PC-3 (cell line): Measurements from ENCODE around the gene CRTC1. TPM values are rescaled to one million over a fixed set of nuclear protein-coding genes. Genes with fewer than 3 reads are reported as not detected.

Experiments used
- ATAC-seq: fragments of 200-7000 bp; cut with Tn5 transposase; 2 replicates; pipeline ENCODE4 v1.9.1; 2020; ENCODE audit warnings: mild to moderate bottlenecking, moderate library complexity
- BruUV-seq: library from RNA; stranded (reverse); fragments of 400-500 nt; replicated peaks from 2 replicates; lab custom pipeline; 2021; lab: Mats Ljungman, UMichigan
- CTCF ChIA-PET: fragments of 300-600 bp; sonication (Branson Sonifier 250); formaldehyde crosslinking; loops from one replicate; lab custom pipeline; 2022; ENCODE audit warnings: antibody characterized with exemption; lab: Charles Lee
- POLR2A ChIA-PET: fragments of 300-600 bp; sonication (Branson Sonifier 250); formaldehyde crosslinking; loops from one replicate; lab custom pipeline; 2022; ENCODE audit warnings: antibody characterized with exemption; ENCODE audit not compliant: unreplicated experiment; lab: Charles Lee
- DNase-seq: peaks from one replicate; pipeline ENCODE4 v3.0.0-alpha.2; 2015
- H2AFZ ChIP-seq: fragments of 300-600 bp; sonication (generic); 2 replicates; pipeline ENCODE4 v1.6.0; 2016; ENCODE audit warnings: antibody characterized with exemption, low read length
- H3F3A ChIP-seq: fragments of 300-600 bp; sonication (generic); one replicate; pipeline ENCODE4 v1.6.0; 2017; ENCODE audit warnings: antibody characterized with exemption, low read length, control low read depth, mild to moderate bottlenecking; ENCODE audit not compliant: unreplicated experiment
- H3K27ac ChIP-seq: fragments of 300-600 bp; sonication (generic); 2 replicates; pipeline ENCODE4 v1.5.1; 2016; ENCODE audit warnings: mild to moderate bottlenecking, low read length
- H3K27me3 ChIP-seq: fragments of 300-600 bp; sonication (generic); 2 replicates; pipeline ENCODE4 v1.6.1; 2016; ENCODE audit warnings: low read length, mixed read lengths
- H3K36me3 ChIP-seq: fragments of 300-600 bp; sonication (generic); 2 replicates; pipeline ENCODE4 v1.6.1; 2016; ENCODE audit warnings: low read depth, mixed run types, low read length, mixed read lengths
- H3K4me1 ChIP-seq: fragments of 300-600 bp; sonication (generic); 2 replicates; pipeline ENCODE4 v1.5.1; 2016; ENCODE audit warnings: low read length; ENCODE audit not compliant: insufficient read depth
- H3K4me2 ChIP-seq: fragments of 300-600 bp; sonication (generic); 2 replicates; pipeline ENCODE4 v1.6.0; 2016; ENCODE audit warnings: low read length
- H3K4me3 ChIP-seq: fragments of 300-600 bp; sonication (generic); 2 replicates; pipeline ENCODE4 v1.5.1; 2016; ENCODE audit warnings: mild to moderate bottlenecking, low read length, mixed read lengths
- H3K79me2 ChIP-seq: fragments of 300-600 bp; sonication (generic); 2 replicates; pipeline ENCODE4 v1.6.1; 2017; ENCODE audit warnings: low read length, mixed read lengths
- H3K9ac ChIP-seq: fragments of 300-600 bp; sonication (generic); 2 replicates; pipeline ENCODE4 v1.6.0; 2016; ENCODE audit warnings: mild to moderate bottlenecking, low read length
- H3K9me2 ChIP-seq: fragments of 300-600 bp; sonication (generic); replicated peaks from 2 replicates; pipeline ENCODE4 v1.6.1; 2016; ENCODE audit warnings: mixed run types, low read length, mixed read lengths
- H3K9me3 ChIP-seq: fragments of 300-600 bp; sonication (generic); 2 replicates; pipeline ENCODE4 v1.6.1; 2016; ENCODE audit warnings: low read length, mixed read lengths
- H4K20me1 ChIP-seq: fragments of 300-600 bp; sonication (generic); 2 replicates; pipeline ENCODE4 v1.6.1; 2016; ENCODE audit warnings: low read length, mixed read lengths
- CTCF ChIP-seq: fragments of 300-600 bp; sonication (generic); conservative IDR thresholded peaks from 2 replicates; pipeline ENCODE4 v1.5.1; 2017; ENCODE audit warnings: antibody characterized with exemption, low read depth, mild to moderate bottlenecking, low read length
- EZH2 ChIP-seq: fragments of 300-600 bp; sonication (generic); IDR thresholded peaks from one replicate; pipeline ENCODE4 v1.6.1; 2017; ENCODE audit warnings: antibody characterized with exemption, mild to moderate bottlenecking, low read length; ENCODE audit not compliant: unreplicated experiment
- EZH2phosphoT487 ChIP-seq: fragments of 300-600 bp; sonication (generic); IDR thresholded peaks from 2 replicates; pipeline ENCODE4 v1.6.1; 2018; ENCODE audit warnings: mild to moderate bottlenecking, antibody characterized with exemption, low read length, borderline replicate concordance
- intact Hi-C: fragments of 100-400 bp; cut with micrococcal nuclease; formaldehyde crosslinking; loops from 2 replicates; pipeline ENCODE4 v1.9.0; 2023
- total RNA-seq: library from RNA; depleted of rRNA; stranded (reverse); fragments of >200 nt; gene quantifications from 2 replicates; pipeline ENCODE4 v1.2.3, GENCODE V29; 2014

CRTC1 gene
- total RNA-seq, 1 experiment from 2014 or later = 6.7 TPM

DNA sequence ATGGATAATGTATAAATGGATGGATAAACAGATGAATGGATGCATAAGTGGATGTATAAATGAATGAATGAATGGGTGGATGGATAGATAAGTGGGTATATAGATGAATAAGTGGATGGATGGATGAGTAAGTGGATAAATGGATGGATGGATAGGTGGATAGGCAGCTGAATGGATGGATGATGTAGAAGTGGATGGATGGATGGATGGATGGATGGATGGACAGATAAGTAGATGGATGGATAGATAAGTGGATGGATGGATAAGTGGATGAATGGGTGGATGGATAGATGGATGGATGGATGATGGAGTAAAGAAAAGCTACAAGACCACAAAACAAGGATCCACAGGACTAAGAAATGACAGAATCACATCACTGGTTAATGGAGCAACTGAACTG is 116.6 kb downstream of the CRTC1 start:
- Histone ChIP-seq H4K20me1 (no peaks in the 10 kb centered on the region), H3K27me3 (no peaks in the 10 kb centered on the region), H3F3A (no peaks in the 10 kb centered on the region), H3K4me1 (no peaks in the 10 kb centered on the region), H2AFZ (no peak overlapping the region), H3K27ac (no peak overlapping the region), H3K4me2 (no peak overlapping the region), H3K9me3 (no peaks in the 10 kb centered on the region), H3K4me3 (no peak overlapping the region), H3K9me2 (no peaks in the 10 kb centered on the region), H3K36me3 (no peaks in the 10 kb centered on the region), H3K9ac (no peak overlapping the region), H3K79me2 (no peaks in the 10 kb centered on the region)
- ChIA-PET POLR2A (no interaction called here), CTCF (no interaction called here)
- ATAC-seq (no peak), DNase-seq (no peak)
- BruUV-seq = no TSS peak
- TF ChIP-seq CTCF (no peak), EZH2 (no peak)
- intact Hi-C loops = no loop called here

DNA sequence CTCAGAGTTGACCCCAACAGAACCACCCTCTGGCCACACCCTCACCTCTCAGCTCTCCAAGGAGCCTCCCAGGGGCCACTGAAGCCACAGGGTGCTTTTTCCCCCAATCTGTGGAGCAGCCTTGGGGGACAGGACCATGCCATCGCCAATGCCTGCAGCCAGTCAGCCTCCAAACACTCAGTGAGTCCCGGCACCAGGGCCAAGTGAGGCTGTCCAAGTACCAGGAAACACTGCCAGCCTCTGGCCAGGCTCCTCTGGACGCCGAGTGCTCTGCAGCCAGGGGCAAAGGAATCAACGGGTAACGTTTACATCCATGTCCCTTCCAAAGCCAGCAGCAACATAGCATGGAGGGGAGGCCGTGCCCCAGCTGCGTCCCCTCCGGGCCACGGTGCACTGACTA is 117.2 kb downstream of the CRTC1 start:
- CTCF ChIA-PET = no interaction called here
- intact Hi-C loops = no loop called here

DNA sequence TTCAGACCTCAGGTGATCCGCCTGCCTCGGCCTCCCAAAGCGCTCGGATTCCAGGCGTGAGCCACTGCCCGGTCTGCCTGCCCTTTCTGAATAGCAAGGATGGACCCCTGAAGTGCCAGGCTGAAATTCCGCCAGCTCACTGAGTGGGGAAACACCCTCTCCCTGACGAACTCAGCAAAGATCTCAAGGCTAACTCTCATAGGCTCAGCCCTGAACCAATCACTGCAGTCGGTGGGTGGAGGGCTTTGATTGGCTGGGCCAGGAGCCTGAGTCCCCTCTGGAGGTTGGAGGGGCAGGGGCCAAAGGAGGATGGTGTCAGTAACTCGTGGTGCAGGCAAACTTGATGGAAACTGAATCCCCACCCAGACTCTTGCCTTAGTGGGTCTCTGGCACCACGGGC is 118.9 kb downstream of the CRTC1 start:
- no peak overlapping the region for H3K4me2 ChIP-seq
- H3K9me3 ChIP-seq = no peaks in the 10 kb centered on the region
- no peaks in the 10 kb centered on the region for H3K9me2 ChIP-seq
- no peaks in the 10 kb centered on the region for H3K79me2 ChIP-seq
- no peak overlapping the region for H3K9ac ChIP-seq
- no peaks in the 10 kb centered on the region for H3K27me3 ChIP-seq
- ATAC-seq (no peak), DNase-seq (no peak)
- ChIA-PET CTCF (no interaction called here), POLR2A (no interaction called here)
- H2AFZ ChIP-seq = no peak overlapping the region
- no peaks in the 10 kb centered on the region for H4K20me1 ChIP-seq
- no TSS peak for BruUV-seq
- no peaks in the 10 kb centered on the region for H3F3A ChIP-seq
- no peaks in the 10 kb centered on the region for H3K4me1 ChIP-seq
- no peak overlapping the region for H3K4me3 ChIP-seq
- intact Hi-C loops = no loop called here
- no peak overlapping the region for H3K27ac ChIP-seq
- no peaks in the 10 kb centered on the region for H3K36me3 ChIP-seq
- TF ChIP-seq EZH2phosphoT487 = no peak

More for the DNA sequence above, 117.2 kb downstream of the CRTC1 start:
- H3K79me2 ChIP-seq = no peaks in the 10 kb centered on the region
- H2AFZ ChIP-seq = no peak overlapping the region
- no peaks in the 10 kb centered on the region for H3K4me1 ChIP-seq
- H3K4me3 ChIP-seq = no peak overlapping the region
- DNase-seq (no peak), ATAC-seq (no peak)
- H3F3A ChIP-seq = no peaks in the 10 kb centered on the region
- POLR2A ChIA-PET = no interaction called here
- no peaks in the 10 kb centered on the region for H4K20me1 ChIP-seq
- no peak overlapping the region for H3K4me2 ChIP-seq
- no peaks in the 10 kb centered on the region for H3K36me3 ChIP-seq
- H3K9ac ChIP-seq = no peak overlapping the region
- H3K27me3 ChIP-seq = no peaks in the 10 kb centered on the region
- no peak overlapping the region for H3K27ac ChIP-seq
- no peak for TF ChIP-seq CTCF
- TF ChIP-seq EZH2 = no peak
- TF ChIP-seq EZH2phosphoT487 = no peak
- H3K9me3 ChIP-seq = no peaks in the 10 kb centered on the region
- BruUV-seq = no TSS peak
- H3K9me2 ChIP-seq = no peaks in the 10 kb centered on the region
